ENCODE measurements around the gene GLOD4.

DNA sequence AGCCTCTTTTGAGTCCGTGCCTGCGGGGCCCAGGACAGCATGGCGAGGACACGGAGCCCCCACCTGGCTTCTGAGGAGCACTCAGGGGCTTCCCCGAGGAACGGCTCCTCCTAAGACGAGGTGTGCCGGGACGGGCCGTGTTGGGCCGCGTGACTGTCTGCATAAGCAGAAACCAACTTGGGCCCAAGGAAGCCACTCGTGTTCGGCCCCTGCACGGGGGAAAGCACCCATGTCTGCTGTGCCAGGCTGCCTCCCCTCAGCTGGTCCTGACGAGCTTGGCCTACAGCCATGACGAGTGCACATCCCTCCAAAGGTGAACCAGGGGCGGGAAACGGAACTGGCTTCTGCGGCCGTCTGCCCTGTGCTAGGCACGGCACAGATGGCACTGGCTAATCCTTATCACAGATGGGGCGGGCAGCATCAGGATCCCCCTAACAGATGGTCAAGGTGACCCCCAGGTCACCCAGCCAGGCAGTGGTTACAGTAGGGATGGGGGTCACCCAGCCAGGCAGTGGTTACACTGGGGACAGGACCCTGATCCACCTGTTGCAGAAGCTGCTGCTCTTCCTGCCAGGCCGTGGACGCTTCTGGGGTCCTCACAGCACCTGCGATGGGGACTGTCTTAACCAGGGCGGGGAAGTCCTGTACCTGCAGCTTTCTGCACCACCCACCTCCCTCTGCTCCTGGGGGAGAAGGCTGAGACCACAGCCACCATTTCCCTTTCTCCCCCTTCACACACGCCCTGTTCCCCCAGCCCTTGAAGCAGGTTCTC, 25.6 kb upstream of the GLOD4 start:
- TF ChIP-seq, protein P1, sequence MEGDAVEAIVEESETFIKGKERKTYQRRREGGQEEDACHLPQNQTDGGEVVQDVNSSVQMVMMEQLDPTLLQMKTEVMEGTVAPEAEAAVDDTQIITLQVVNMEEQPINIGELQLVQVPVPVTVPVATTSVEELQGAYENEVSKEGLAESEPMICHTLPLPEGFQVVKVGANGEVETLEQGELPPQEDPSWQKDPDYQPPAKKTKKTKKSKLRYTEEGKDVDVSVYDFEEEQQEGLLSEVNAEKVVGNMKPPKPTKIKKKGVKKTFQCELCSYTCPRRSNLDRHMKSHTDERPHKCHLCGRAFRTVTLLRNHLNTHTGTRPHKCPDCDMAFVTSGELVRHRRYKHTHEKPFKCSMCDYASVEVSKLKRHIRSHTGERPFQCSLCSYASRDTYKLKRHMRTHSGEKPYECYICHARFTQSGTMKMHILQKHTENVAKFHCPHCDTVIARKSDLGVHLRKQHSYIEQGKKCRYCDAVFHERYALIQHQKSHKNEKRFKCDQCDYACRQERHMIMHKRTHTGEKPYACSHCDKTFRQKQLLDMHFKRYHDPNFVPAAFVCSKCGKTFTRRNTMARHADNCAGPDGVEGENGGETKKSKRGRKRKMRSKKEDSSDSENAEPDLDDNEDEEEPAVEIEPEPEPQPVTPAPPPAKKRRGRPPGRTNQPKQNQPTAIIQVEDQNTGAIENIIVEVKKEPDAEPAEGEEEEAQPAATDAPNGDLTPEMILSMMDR (conservative IDR thresholded peaks at IDR 0.05 in 1 of 2, IDR thresholded peaks at IDR 0.05 in 1 of 2; ENCODE audit: low read depth in 1 of 2, low read length in 2 of 2) = no peak
- no peak for TF ChIP-seq EZH2 (IDR thresholded peaks at IDR 0.05; ENCODE audit: low read length, missing control alignments)

Data from fibroblast of lung (primary cell).